KMS-11 (cell line): Measurements from ENCODE around the gene PPP1R13B.

Experiments
- H2AFZ ChIP-seq: fragments of 200-600 bp; sonication (generic); 2 replicates; pipeline ENCODE4 v1.6.1; 2016; ENCODE audit warnings: antibody characterized with exemption, mixed run types, low read depth
- H3K27ac ChIP-seq: fragments of 200-600 bp; sonication (generic); 2 replicates; pipeline ENCODE4 v1.6.1; 2016; ENCODE audit warnings: mild to moderate bottlenecking, mixed run types
- H3K27me3 ChIP-seq: fragments of 200-600 bp; sonication (generic); 2 replicates; pipeline ENCODE4 v1.6.1; 2017; ENCODE audit warnings: mild to moderate bottlenecking, low read depth, mixed run types, moderate library complexity; ENCODE audit not compliant: insufficient read depth
- H3K36me3 ChIP-seq: fragments of 200-600 bp; sonication (generic); 2 replicates; pipeline ENCODE4 v1.6.1; 2017; ENCODE audit warnings: mild to moderate bottlenecking, mixed run types; ENCODE audit not compliant: insufficient read depth
- H3K4me1 ChIP-seq: fragments of 200-600 bp; sonication (generic); 2 replicates; pipeline ENCODE4 v1.6.1; 2016; ENCODE audit warnings: mild to moderate bottlenecking, low read depth, mixed run types; ENCODE audit not compliant: poor library complexity, severe bottlenecking
- H3K4me2 ChIP-seq: fragments of 200-600 bp; sonication (generic); 2 replicates; pipeline ENCODE4 v1.7.0; 2016; ENCODE audit warnings: mild to moderate bottlenecking, mixed run types
- H3K4me3 ChIP-seq: fragments of 200-600 bp; sonication (generic); IDR thresholded peaks from 2 replicates; pipeline ENCODE4 v1.6.1; 2017; ENCODE audit warnings: low read depth, low read length, mixed read lengths; ENCODE audit not compliant: insufficient read depth
- H3K79me2 ChIP-seq: fragments of 200-600 bp; sonication (generic); 2 replicates; pipeline ENCODE4 v1.6.1; 2016; ENCODE audit warnings: low read depth, mixed run types; ENCODE audit not compliant: insufficient read depth
- H3K9ac ChIP-seq: fragments of 200-600 bp; sonication (generic); 2 replicates; pipeline ENCODE4 v1.6.1; 2016; ENCODE audit warnings: mild to moderate bottlenecking, mixed run types
- H4K20me1 ChIP-seq: fragments of 200-600 bp; sonication (generic); 2 replicates; pipeline ENCODE4 v1.6.1; 2016; ENCODE audit warnings: mild to moderate bottlenecking, mixed run types; ENCODE audit not compliant: insufficient read depth
- TF ChIP-seq, protein P1 (sequence below): fragments of 200-600 bp; sonication (generic); conservative IDR thresholded peaks from 2 replicates; pipeline ENCODE4 v1.6.1; 2017; ENCODE audit warnings: low read depth, mild to moderate bottlenecking, antibody characterized with exemption, low read length, moderate library complexity, mixed read lengths

Gene PPP1R13B

DNA sequence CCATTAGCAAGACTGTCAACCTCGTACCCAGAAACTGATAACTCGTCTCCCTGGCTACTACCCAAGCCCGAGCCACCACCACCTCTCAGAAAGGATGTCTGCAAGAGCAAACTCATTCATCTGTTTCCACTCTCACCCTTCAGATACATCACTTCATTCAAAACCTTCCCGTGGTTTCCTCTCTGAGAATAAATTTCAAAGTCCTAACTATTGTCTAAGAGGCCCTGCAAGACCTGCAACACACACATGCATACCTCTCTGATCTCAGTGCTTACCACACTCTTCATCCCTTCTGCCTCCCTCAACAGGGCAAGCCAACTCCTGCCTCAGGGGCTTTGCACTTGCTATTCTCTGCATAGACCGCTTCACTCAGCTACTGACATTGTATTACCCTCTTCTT, 40.6 kb downstream of the PPP1R13B start:
- TF ChIP-seq, protein P1, sequence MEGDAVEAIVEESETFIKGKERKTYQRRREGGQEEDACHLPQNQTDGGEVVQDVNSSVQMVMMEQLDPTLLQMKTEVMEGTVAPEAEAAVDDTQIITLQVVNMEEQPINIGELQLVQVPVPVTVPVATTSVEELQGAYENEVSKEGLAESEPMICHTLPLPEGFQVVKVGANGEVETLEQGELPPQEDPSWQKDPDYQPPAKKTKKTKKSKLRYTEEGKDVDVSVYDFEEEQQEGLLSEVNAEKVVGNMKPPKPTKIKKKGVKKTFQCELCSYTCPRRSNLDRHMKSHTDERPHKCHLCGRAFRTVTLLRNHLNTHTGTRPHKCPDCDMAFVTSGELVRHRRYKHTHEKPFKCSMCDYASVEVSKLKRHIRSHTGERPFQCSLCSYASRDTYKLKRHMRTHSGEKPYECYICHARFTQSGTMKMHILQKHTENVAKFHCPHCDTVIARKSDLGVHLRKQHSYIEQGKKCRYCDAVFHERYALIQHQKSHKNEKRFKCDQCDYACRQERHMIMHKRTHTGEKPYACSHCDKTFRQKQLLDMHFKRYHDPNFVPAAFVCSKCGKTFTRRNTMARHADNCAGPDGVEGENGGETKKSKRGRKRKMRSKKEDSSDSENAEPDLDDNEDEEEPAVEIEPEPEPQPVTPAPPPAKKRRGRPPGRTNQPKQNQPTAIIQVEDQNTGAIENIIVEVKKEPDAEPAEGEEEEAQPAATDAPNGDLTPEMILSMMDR = no peak
- no peaks in the 10 kb centered on the region for H4K20me1 ChIP-seq

DNA sequence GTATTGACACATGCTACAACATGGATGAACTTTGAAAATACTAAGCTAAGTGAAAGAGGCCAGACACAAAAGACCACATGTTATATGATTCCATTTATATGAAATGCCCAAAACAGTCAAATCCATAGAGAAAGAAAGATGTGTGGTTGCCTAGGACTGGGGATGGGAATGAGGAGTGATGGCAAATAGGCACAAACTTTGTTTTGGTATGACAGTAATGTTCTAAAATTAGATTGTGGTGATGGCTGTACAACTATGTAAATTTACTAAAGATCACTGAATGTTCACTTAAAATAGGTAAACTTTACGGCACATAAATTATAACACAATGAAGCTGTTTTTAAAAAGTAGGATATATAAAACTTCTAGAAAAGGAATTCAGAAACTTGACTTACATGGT, 41.7 kb downstream of the PPP1R13B start:
- no peaks in the 10 kb centered on the region for H3K36me3 ChIP-seq
- peaks cover 19% of the 10 kb centered on the region for H3K4me1 ChIP-seq
- H3K4me2 ChIP-seq = no peak overlapping the region
- H3K27ac ChIP-seq = no peak overlapping the region
- H2AFZ ChIP-seq = no peak overlapping the region
- H4K20me1 ChIP-seq = no peaks in the 10 kb centered on the region
- no peaks in the 10 kb centered on the region for H3K27me3 ChIP-seq
- H3K79me2 ChIP-seq = no peaks in the 10 kb centered on the region
- TF ChIP-seq, protein P1 = no peak
- H3K4me3 ChIP-seq = no peak overlapping the region
- H3K9ac ChIP-seq = no peak overlapping the region

More for the DNA sequence above, 40.6 kb downstream of the PPP1R13B start:
- Histone ChIP-seq H3K4me1 (peaks cover 19% of the 10 kb centered on the region), H3K27ac (no peak overlapping the region), H3K4me3 (no peak overlapping the region), H2AFZ (no peak overlapping the region), H3K9ac (no peak overlapping the region), H3K79me2 (no peaks in the 10 kb centered on the region), H3K4me2 (no peak overlapping the region), H3K27me3 (no peaks in the 10 kb centered on the region), H3K36me3 (no peaks in the 10 kb centered on the region)

DNA sequence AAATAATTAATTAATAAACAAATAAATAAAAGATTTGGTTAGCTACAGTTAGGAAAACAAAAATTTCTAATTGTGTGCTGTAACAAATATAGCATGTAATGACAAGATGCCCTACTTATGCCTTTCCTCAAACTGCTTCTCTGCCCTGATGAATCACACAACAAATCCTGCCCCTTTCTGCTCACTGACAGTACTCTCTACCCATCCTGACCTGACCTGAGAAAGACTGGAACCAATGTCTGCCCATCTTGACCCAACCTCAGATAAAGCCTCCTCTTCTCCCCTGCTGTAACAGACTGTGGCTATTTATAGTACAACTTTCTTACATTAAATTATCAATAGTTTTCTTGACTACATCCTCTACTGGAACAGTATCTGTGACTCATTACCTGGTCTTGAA, 43.7 kb downstream of the PPP1R13B start:
- Histone ChIP-seq H3K4me1 (peaks cover 19% of the 10 kb centered on the region), H3K36me3 (no peaks in the 10 kb centered on the region), H3K27me3 (no peaks in the 10 kb centered on the region), H4K20me1 (no peaks in the 10 kb centered on the region), H3K4me3 (no peak overlapping the region), H3K27ac (no peak overlapping the region), H3K79me2 (no peaks in the 10 kb centered on the region), H2AFZ (no peak overlapping the region), H3K4me2 (no peak overlapping the region), H3K9ac (no peak overlapping the region)
- TF ChIP-seq, protein P1 = no peak

DNA sequence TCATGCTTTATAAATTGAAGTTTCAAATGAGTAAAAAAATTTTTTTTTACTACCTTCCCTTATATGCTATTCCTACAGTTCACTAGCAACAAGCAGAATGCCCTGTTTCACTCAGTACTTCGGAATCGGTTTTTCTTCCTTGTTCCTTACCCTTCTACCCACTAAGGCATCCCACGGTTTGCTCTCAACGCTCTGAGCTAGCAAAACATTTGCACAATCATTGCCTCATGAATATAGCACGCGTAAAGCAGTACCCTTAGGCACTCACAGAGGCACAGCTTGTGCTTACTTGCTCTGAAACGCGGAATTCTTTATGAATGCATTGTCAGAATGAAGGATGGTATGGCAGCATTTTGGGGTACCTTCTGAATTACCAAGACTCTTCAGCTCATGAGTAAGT, 45.0 kb downstream of the PPP1R13B start:
- no peaks in the 10 kb centered on the region for H4K20me1 ChIP-seq
- H3K27me3 ChIP-seq = no peaks in the 10 kb centered on the region
- no peak overlapping the region for H3K4me3 ChIP-seq
- H3K4me2 ChIP-seq = no peak overlapping the region
- H3K27ac ChIP-seq = no peak overlapping the region
- H3K79me2 ChIP-seq = no peaks in the 10 kb centered on the region
- no peak overlapping the region for H3K9ac ChIP-seq
- no peaks in the 10 kb centered on the region for H3K36me3 ChIP-seq
- no peak overlapping the region for H2AFZ ChIP-seq
- TF ChIP-seq, protein P1 = no peak
- H3K4me1 ChIP-seq = peaks cover 19% of the 10 kb centered on the region
